ENCODE measurements around the gene TMEM178B. TPM values are rescaled to one million over a fixed set of nuclear protein-coding genes. Genes with fewer than 3 reads are reported as not detected.

The TMEM178B gene
- total RNA-seq, 1 experiment from 2014 or later, result 0.11 TPM

DNA sequence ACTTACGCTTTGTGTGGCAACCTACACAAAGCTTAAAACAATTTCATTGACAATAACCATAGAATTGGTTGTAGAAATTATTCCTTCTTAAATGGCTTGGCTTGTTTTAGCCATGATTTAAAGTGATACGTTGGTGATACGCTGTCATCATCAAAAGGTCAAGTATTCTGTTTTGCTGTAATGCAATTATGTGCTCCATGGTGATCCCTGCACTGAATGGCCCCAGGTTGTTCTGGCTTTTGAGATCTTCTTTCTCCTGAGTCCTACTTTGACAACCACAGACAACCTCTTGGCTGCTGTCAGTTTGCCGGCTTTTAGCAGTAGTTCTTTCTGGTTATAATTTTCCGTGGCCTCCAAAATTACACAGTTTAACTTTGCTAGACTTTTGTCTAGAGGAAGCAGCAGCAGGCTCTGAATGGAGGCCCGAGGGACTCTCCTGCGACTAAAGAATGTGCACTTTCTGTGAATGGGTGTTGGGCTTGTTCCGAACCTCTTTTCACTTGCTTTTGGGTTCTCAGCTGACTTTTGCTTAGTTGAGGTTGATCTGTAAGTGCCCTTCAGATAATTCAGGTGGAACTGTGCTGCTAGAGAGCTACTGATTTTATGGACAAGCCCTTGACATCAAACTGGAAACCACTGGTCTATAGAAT lies 104.7 kb downstream of the TMEM178B start:
- Mint-ChIP-seq H3K27ac (ENCODE audit: unreplicated experiment) (no peak overlapping the region), H3K27me3 (ENCODE audit: insufficient read depth, unreplicated experiment) (peaks cover 21% of the 10 kb centered on the region), H3K9me3 (ENCODE audit: unreplicated experiment) (no peaks in the 10 kb centered on the region), H3K36me3 (ENCODE audit: insufficient read depth, unreplicated experiment) (no peaks in the 10 kb centered on the region), H3K4me1 (ENCODE audit: low read depth, unreplicated experiment) (no peaks in the 10 kb centered on the region), H3K4me3 (ENCODE audit: unreplicated experiment) (no peak overlapping the region)
- H3K36me3 ChIP-seq (ENCODE audit: control insufficient read depth, insufficient read depth, low read length), result no peaks in the 10 kb centered on the region
- H3K27me3 ChIP-seq (replicated peaks; ENCODE audit: control insufficient read depth, insufficient read depth, low read length), result no peaks in the 10 kb centered on the region; the same call in 1 of the 2 replicates
- TF ChIP-seq, protein P1, sequence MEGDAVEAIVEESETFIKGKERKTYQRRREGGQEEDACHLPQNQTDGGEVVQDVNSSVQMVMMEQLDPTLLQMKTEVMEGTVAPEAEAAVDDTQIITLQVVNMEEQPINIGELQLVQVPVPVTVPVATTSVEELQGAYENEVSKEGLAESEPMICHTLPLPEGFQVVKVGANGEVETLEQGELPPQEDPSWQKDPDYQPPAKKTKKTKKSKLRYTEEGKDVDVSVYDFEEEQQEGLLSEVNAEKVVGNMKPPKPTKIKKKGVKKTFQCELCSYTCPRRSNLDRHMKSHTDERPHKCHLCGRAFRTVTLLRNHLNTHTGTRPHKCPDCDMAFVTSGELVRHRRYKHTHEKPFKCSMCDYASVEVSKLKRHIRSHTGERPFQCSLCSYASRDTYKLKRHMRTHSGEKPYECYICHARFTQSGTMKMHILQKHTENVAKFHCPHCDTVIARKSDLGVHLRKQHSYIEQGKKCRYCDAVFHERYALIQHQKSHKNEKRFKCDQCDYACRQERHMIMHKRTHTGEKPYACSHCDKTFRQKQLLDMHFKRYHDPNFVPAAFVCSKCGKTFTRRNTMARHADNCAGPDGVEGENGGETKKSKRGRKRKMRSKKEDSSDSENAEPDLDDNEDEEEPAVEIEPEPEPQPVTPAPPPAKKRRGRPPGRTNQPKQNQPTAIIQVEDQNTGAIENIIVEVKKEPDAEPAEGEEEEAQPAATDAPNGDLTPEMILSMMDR (IDR thresholded peaks at IDR 0.05; ENCODE audit: insufficient read depth in 1 of 2, low read depth in 1 of 2, low read length in 1 of 2, severe bottlenecking in 1 of 2, unreplicated experiment in 1 of 2), result no peak
- POLR2A ChIA-PET, result no interaction called here
- H3K4me1 ChIP-seq, result no peaks in the 10 kb centered on the region
- no TSS peak for BruUV-seq (replicated peaks)
- CTCF ChIA-PET, result no interaction called here
- intact Hi-C loops (cut with micrococcal nuclease; ENCODE audit: unreplicated experiment), result no loop called here
- no peak overlapping the region for H3K4me3 ChIP-seq (ENCODE audit: low read depth, low read length)
- DNase-seq, result no peak
- no peaks in the 10 kb centered on the region for H3K9me3 ChIP-seq

- Histone ChIP-seq H3K4me3 (ENCODE audit: low read depth, low read length) (no peak overlapping the region), H3K36me3 (ENCODE audit: control insufficient read depth, insufficient read depth, low read length) (no peaks in the 10 kb centered on the region), H3K4me1 (no peaks in the 10 kb centered on the region), H3K9me3 (no peaks in the 10 kb centered on the region), H3K27me3 (replicated peaks; ENCODE audit: control insufficient read depth, insufficient read depth, low read length) (no peaks in the 10 kb centered on the region; the same call in 1 of the 2 replicates)
- no TSS peak for BruUV-seq (replicated peaks)
- DNase-seq, result no peak
- TF ChIP-seq, protein P1 (IDR thresholded peaks at IDR 0.05; ENCODE audit: insufficient read depth in 1 of 2, low read depth in 1 of 2, low read length in 1 of 2, severe bottlenecking in 1 of 2, unreplicated experiment in 1 of 2), result no peak
- intact Hi-C loops (cut with micrococcal nuclease; ENCODE audit: unreplicated experiment), result no loop called here
- H3K4me1 Mint-ChIP-seq (ENCODE audit: low read depth, unreplicated experiment), result no peaks in the 10 kb centered on the region
- ChIA-PET CTCF (no interaction called here), POLR2A (no interaction called here)
- H3K9me3 Mint-ChIP-seq (ENCODE audit: unreplicated experiment), result no peaks in the 10 kb centered on the region
- no peak overlapping the region for H3K4me3 Mint-ChIP-seq (ENCODE audit: unreplicated experiment)
- no peak overlapping the region for H3K27ac Mint-ChIP-seq (ENCODE audit: unreplicated experiment)
- H3K27me3 Mint-ChIP-seq (ENCODE audit: insufficient read depth, unreplicated experiment), result peaks cover 27% of the 10 kb centered on the region
- no peaks in the 10 kb centered on the region for H3K36me3 Mint-ChIP-seq (ENCODE audit: insufficient read depth, unreplicated experiment)
Measured at GRCh38 chr7:141181812-141182211, 107.9 kb downstream of the TMEM178B start.

GRCh38 chr7:141184532-141185190 lies 110.8 kb downstream of the TMEM178B start:
- Histone ChIP-seq H3K4me3 (ENCODE audit: low read depth, low read length) (no peak overlapping the region), H3K36me3 (ENCODE audit: control insufficient read depth, insufficient read depth, low read length) (no peaks in the 10 kb centered on the region), H3K27me3 (replicated peaks; ENCODE audit: control insufficient read depth, insufficient read depth, low read length) (no peaks in the 10 kb centered on the region; the same call in 1 of the 2 replicates), H3K4me1 (no peaks in the 10 kb centered on the region), H3K9me3 (no peaks in the 10 kb centered on the region)
- Mint-ChIP-seq H3K4me1 (ENCODE audit: low read depth, unreplicated experiment) (no peaks in the 10 kb centered on the region), H3K27me3 (ENCODE audit: insufficient read depth, unreplicated experiment) (peaks cover 25% of the 10 kb centered on the region), H3K36me3 (ENCODE audit: insufficient read depth, unreplicated experiment) (no peaks in the 10 kb centered on the region), H3K27ac (ENCODE audit: unreplicated experiment) (no peak overlapping the region), H3K4me3 (ENCODE audit: unreplicated experiment) (no peak overlapping the region), H3K9me3 (ENCODE audit: unreplicated experiment) (no peaks in the 10 kb centered on the region)
- CTCF ChIA-PET, result interaction anchor here (0.6 kb wide), 1 partner anchor 257 kb away, joined by 3 read pairs; no protein-coding TSS in a partner anchor
- TF ChIP-seq, protein P1 (IDR thresholded peaks at IDR 0.05; ENCODE audit: insufficient read depth in 1 of 2, low read depth in 1 of 2, low read length in 1 of 2, severe bottlenecking in 1 of 2, unreplicated experiment in 1 of 2), result no peak
- POLR2A ChIA-PET, result no interaction called here
- no TSS peak for BruUV-seq (replicated peaks)
- intact Hi-C loops (cut with micrococcal nuclease; ENCODE audit: unreplicated experiment), result no loop called here
- DNase-seq, result no peak

All from Caco-2 (cell line).